Loucy (cell line): Measurements from ENCODE around the gene PSMD1.

Experiments used
- CTCF ChIP-seq: fragments of 200-600 bp; sonication (generic); conservative IDR thresholded peaks from 2 replicates; pipeline ENCODE4 v1.5.1; 2014; ENCODE audit warnings: mild to moderate bottlenecking, antibody characterized with exemption, low read length
- EZH2phosphoT487 ChIP-seq: fragments of 200-600 bp; IDR thresholded peaks from 2 replicates; pipeline ENCODE4 v1.6.1; 2018; ENCODE audit warnings: antibody characterized with exemption, mild to moderate bottlenecking, moderate library complexity, borderline replicate concordance

GRCh38 chr2:231127936-231128335 lies 71.3 kb downstream of the PSMD1 start:
- TF ChIP-seq CTCF = no peak
- TF ChIP-seq EZH2phosphoT487 = no peak
